Stimulated activated CD4-positive, alpha-beta T cell treated with anti-CD3 and anti-CD28 coated beads, Interleukin-15, amount 100 ng/mL, for 24 hours (primary cell): ENCODE measurements around the gene PRCP.

Experiments
- DNase-seq: peaks from one replicate; pipeline ENCODE4 v3.0.0-alpha.2; 2020

PRCP gene

DNA sequence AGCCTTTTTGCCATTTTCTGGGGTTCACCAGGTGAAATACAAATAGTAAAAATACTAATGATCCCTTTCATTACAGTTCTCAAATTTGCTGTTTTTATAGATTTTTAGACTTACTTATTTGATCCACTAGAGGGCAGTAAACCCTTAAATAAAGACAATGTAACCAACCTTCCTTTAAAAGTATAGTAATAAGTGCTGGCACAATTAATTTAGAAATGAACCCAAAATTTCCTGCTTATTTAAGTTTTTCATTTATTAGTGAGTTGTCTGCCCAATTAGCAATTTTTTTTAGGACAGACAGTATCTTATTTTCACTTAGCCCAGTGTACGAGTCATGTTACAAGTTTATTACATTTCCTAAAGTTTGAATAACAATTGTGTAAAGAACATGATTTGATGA, 6.0 kb upstream of the PRCP start:
- DNase-seq: no peak

DNA sequence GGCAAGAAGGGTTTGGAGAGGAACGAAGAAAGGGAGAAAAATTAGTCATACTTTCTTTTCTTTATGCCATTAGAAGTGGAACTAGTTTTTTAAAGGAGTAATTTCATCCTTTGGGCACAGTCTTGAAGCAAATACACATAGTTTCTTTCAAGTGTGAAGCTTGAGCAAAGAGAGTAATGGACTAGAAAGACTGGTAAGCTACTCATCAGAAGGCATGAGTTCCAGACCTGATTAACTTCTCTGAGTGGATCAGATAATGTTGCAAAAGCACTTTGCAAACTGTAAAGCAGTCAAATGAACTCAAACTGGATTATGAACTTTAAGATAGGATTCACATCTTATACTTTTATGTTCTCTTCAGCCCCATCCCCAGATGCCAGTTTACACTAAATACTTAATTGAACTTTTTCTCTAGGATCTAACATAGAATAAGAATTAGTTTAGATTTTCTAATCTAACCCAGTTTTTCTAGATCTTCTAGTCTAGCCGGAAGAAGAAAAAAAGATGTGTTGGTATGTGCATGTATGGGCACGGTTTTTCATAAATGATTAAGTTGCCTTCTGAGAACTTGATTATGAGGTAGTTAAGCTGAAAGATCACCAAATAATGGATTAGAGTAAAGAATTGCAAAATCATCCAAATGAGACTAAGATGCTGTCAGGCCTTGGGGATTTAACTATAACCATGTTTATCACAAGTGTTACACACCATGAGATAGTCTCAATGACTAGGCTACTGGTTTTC, 3.8 kb upstream of the PRCP start:
- no peak for DNase-seq

- no peak for DNase-seq
These were observed 2.6 kb upstream of the PRCP start for GRCh38 chr11:82902880-82903279.

- peak; percentile 14 for DNase-seq
These were observed 1.8 kb upstream of the PRCP start for GRCh38 chr11:82901922-82902485.

- peak; percentile 96 for DNase-seq
These were observed 1.1 kb upstream of the PRCP start, which contains the start of gene DDIAS for GRCh38 chr11:82901165-82901921. Gene DDIAS, plus strand, starts transcription at chr11:82901736. Its CDS starts 13,003 bp downstream, at chr11:82914739.

GRCh38 chr11:82899957-82900276, 313 bp downstream of the PRCP start:
- no peak for DNase-seq

DNA sequence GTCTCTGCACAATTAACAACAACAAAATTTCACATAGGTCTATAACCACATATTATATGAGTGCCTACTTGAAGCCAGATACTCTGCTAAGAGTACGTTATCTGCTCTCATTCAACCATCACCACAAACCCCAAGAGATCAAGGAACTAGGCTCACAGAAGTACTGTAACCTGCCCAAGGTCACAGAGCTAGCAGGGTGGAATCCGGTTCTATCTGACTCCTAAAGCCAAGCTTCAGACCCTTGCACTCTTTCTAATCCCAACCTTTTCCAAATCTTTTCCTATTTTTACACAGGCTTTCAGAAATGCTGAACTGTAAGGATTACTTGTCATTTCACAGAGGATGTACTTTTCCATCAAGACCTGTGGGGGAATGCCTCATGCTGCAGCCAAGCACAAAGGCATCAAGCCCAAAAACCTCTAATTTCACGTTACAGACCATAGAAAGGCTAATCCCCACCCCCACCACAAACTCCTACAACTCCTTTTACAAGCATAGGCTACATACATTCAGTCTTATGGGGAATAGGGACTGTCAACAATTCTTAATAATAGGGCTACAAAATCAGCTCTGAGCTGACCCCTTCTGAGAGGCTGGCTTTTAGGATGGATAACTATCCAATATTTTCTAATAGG, 927 bp downstream of the PRCP start:
- DNase-seq: no peak

DNA sequence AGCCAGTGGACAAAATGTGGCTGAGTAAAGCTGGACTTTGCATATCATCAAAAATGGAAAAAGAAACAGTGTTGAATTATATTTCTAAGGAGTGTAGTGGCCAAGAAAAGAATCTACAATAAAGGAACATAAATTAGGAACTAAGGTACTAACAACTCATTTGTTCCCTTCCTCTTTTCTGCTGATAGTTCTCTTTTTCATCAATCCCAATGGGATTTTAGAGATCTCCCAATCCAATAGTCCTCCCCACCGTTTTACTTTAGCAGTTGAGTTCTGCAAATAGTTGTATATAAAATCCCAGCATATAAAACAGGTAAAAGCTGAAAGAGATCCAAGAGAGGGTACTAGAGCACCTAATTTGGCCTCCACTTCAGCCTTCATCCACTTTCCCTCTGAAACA, 2.0 kb downstream of the PRCP start:
- no peak for DNase-seq

DNA sequence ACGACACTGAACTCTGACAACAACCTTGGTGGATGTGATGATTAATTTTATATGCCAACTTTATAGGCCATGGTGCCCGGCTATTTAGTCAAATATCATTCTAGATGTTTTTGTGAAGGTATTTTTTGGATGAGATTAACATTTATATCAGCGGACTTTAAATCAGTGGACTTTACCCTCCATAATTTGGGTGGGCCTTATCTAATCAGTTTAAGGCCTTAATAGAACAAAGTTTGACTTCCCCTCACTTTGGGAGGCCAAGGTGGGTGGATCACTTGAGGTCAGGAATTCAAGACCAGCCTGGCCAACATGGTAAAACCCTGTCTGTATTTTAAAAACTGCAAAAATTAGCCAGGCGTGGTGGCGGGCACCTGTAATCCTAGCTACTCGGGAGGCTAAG, 4.0 kb downstream of the PRCP start:
- no peak for DNase-seq

DNA sequence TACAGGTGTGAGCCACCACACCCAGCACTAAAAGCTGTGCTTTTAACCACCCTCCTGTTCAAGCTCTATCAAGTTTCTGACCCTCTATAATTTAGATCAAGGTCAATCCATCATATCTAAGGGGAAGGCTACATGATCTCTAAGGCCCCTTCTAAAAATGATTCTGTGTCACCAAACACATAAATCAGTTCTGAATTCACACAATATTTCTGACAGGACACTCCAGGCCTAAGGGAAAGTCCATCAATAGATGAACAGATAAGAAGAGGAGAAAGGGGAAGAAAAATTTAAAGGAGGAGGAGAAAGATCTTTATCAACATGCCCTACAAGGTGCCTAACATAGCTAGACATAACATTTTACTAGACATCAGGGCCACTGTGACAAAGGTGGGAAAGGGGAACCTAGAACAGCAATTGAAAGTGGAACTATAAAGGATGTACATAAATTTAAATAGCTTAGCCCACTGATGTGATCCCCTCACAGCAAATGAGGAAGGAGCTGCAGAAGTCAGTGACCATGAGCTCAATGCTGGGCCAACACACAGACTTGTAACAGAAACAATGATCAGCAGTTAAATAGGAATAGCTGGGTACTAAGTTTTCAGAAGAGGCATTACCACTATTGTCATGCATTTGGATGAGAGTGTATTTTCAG, 4.7 kb downstream of the PRCP start:
- DNase-seq: no peak

- no peak for DNase-seq
These were observed 7.5 kb downstream of the PRCP start for GRCh38 chr11:82892611-82893169.

DNA sequence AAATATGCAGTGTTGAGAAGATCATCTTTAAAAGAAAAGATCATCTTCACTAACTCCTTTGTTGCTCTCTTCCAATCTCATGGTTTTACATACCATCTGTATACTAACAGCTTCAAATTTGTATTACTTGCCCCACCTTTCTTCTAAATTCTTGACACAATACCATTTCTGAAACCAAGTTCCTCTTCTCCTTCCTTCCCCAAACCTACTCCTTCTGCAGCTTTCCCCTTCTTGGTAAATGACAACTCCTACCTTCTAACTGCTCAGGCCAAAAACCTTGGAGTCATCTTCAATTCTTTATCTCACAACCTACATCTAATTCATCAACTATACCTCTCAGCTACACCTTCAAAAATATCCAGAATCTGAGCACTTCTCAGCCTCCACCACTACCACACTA, 9.3 kb downstream of the PRCP start:
- no peak for DNase-seq

DNA sequence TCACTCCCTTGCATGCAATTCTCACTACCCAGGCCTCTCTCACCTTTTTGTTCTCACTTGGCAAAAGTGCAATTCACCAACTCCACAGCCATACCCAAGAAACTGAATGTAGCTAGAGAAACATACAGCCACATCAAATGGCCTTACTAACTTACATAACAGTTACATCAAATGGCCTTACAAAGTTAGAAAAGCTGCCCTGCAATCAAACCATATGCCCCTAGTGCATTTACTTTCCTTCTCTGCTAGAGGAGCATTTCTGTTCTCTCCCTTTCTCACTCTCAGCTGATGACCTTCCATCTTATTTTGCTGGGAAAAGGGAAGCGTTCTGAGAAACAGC, 10.3 kb downstream of the PRCP start:
- no peak for DNase-seq

DNA sequence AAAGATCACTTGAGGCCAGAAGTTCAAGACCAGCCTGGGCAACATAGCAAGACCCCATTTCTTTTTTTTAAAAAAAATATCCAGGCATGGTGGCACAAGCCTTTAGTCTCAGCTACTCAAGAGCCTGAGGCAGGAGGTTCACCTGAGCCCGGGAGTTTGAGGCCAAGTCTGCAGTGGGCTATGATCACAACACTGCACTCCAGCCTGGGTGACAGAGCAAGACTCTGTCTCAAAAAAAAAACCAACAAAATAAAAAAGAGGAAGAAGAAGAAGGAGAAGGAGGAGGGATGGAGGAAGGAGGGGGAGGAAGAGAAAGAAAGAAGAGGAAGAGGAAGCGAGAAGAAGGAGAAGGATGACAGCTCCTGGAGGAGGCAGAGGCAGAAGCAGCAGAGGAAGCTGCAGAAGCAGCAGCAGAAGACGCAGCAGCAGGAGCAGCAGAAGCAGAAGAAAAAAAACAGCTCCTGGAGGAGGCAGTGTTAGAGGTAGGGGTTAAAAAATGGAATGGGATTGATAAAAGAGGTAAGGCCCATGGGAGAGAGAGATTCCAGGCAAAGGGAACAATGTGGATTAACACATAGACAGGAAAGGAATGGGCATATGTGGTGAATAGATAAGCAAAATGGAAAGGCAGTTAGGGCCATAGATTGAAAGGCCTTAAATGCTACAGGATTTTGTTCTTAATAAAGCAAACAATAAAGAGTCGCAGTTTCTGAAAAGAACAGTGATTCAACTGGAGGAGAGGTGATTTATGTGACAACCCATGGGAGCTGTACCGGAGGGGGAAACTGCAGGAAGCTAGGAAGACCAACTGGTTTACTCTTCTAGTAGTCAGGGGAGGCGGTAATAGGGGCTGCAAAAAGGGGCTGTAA, 10.9 kb downstream of the PRCP start:
- no peak for DNase-seq

- no peak for DNase-seq
These were observed 16.4 kb downstream of the PRCP start for GRCh38 chr11:82883853-82884252.

DNA sequence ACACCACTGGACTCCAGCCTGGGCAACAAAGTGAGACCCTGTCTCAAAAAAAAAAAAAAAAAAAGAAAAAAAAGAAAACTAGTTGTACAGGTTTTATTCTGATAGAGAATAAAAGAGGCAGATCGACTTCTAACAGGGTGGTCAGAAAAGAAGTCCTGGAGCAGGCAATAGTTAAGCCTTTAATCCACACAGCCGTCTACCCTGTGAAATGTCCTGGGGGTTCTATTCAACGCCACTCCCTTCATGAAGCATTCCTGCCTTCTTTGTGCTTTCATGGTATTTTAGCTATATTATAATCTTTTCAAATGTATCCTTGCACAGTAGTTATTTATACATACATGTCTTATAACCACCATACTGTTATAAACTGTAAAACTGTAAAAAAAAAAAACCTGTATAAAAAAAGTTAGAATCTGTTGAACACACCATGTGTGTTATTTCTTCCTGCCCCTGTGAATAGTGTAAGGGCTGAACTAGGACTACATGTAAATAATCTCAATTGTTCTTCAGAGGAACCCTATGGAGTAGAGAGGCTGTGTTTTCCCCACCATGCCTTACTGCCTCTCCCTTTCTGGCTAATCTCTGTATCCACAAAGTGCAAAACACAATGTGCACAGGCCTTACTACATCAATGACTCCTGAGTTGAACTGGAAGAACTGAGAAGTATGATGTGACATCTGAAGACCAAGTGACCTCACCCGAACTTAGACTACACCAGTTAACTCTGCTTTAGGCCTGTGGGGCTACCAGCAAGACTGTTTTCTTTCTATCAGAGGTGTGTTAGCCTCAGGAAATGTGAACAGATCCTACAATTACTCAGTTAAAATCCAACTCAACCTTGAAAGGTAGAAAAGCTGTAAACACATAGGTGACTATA, 25.3 kb downstream of the PRCP start:
- no peak for DNase-seq

- no peak for DNase-seq
These were observed 26.3 kb downstream of the PRCP start for GRCh38 chr11:82873919-82874333.

- DNase-seq: no peak
These were observed 27.7 kb downstream of the PRCP start for GRCh38 chr11:82872377-82873150.

- no peak for DNase-seq
These were observed 28.6 kb downstream of the PRCP start for GRCh38 chr11:82871646-82872045.

DNA sequence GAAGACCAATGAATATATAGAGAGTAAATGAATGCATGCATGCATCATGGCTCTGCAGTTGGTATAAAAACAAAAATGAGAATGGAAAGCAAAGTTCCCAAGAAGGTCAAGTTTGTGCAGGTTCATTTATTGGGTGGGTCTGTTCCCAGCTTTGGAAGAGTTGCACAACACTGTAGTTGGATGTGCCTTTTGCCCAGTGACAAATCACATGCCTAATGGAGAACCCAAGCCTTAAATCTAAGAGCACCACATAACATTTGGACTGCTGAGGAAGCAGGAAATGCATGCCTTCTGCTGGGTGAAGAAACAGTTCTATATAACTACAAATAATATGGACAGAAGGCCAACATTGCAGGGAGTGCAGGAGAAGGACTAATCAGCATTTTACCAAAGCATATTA, 30.6 kb downstream of the PRCP start:
- no peak for DNase-seq
